HG02678 (cell line): ENCODE measurements around the gene MYO16.
A peak's percentile ranks its signal among the peaks of the same experiment; 100 is the strongest.
"Not testable (repeated sequence)": the region's sequence is repeated elsewhere in the genome, so short reads cannot be mapped to it uniquely, and the experiment has no call there.

Source experiments
- ATAC-seq: cut with Tn5 transposase; IDR thresholded peaks from one replicate; pipeline ENCODE4 v1.9.1; 2021; ENCODE audit warnings: mild to moderate bottlenecking, moderate library complexity; ENCODE audit not compliant: unreplicated experiment

Gene MYO16

GRCh38 chr13:108860418-108860817, 231.0 kb downstream of the MYO16 start:
- ATAC-seq, result no peak

GRCh38 chr13:108877300-108877699, 247.9 kb downstream of the MYO16 start:
- ATAC-seq, result no peak

GRCh38 chr13:108878732-108879131, 249.3 kb downstream of the MYO16 start:
- ATAC-seq, result no peak

- ATAC-seq, result no peak
Measured at GRCh38 chr13:108889324-108889984, 260.0 kb downstream of the MYO16 start.

GRCh38 chr13:108895220-108895704, 265.9 kb downstream of the MYO16 start:
- peak; percentile 34 for ATAC-seq

DNA sequence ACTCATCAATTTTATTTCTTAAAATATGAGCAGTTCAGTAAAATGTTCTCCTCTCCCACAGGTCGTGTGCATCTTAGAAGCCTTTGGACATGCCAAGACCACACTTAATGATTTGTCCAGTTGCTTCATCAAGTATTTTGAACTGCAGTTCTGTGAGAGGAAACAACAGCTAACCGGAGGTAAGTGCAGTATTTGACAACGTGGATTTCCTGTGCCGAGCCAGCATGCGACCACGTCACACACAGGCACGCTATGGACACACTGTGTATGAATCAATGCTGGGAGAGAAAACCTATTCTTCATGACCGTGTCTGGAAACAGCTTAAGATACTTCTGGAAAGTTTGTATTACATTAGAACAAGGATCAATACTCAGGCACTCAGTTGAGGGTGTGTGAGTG, 268.5 kb downstream of the MYO16 start:
- ATAC-seq, result peak; percentile 53

DNA sequence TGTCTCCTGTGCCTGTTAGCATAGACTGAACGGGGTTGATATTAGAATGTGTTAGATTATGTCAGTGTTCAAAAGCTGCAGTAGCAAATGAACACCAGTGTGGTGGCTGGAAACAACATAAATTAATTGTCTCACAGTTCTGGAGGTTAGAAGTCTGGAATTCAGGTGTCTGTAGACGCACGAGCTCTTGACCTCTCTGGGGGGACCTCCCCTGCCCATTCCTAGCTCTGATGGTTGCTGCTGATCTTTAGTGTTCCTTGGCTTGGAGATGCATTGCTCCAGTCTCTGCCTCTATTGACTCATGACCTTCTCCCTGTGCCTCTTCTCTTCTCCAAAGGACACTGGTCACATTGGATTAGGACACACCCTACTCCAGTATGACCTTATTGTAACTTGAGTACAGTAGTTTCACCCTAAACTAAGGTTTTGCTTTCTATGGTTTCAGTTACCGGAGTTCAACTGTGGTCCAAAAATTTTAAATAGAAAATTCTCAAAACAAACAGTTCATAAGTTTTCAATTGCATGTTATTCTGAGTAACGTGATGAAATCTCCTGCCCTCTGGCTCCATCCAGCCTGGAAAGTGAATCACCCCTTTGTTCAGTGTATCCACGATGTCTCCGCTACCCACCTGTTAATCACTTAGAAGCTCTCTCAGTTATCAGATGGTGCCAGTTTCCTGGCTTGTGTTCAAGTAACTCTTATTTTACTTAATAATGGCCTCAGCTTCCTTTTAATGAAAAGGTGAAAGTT, 273.2 kb downstream of the MYO16 start:
- no peak for ATAC-seq

DNA sequence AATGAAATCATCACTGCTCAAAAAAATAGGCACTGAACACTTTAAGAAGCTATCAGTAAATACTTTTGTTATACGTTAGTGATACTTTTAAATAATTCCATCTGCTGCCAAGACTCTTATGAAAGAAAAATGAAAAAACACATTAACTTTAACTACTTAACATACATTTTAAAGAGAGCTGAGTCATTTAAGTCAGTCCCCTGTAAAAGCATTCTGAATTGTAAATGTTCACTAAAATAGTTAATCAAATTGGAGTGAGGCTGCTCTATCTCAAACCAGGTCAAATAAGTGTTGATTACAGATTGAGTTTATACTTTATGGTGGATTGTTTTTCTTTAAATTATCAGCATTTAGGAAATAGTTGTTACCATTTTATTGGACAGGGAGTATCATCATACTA, 274.2 kb downstream of the MYO16 start:
- no peak for ATAC-seq

DNA sequence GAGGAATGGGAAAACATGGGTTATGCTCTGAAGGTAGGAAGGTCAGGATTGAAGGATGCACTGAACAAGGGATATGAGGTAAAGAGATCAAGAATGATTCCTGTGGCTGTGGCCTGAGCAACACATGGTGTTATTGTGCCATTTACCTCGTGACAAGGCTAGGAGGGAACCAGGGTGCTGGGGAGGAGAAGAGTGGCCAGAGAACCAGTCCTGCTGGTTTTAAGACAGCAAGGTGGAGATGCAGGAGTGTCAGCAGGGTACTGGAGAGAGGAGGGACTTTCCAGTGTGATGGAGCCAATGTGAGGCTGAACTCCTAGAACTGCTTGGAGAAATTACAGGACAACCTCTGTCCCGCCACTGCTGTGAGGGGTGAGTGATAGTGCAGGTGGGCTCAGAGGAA, 282.4 kb downstream of the MYO16 start:
- ATAC-seq, result no peak

DNA sequence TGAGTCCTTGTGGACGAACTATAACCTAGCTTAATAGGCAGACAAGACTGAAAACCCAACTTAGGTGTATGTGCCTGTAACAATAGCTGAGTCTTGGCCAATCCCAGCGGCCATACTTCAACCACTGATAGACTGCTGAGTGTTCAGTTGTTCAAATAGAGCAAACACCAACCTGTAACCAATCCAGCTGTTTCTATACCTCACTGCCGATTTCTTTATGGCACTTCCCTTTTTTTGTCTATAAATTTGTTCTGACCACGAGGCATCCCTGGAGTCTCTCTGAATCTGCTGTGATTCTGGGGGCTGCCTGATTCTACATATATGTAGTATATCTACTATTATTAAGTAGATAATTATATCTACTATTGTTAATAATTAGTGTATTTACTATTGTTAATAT, 284.3 kb downstream of the MYO16 start:
- ATAC-seq, result not testable (repeated sequence)

GRCh38 chr13:108915095-108915633, 285.8 kb downstream of the MYO16 start:
- ATAC-seq, result no peak

- ATAC-seq, result peak; percentile 94
Measured at GRCh38 chr13:108915634-108916512, 286.5 kb downstream of the MYO16 start.

- no peak for ATAC-seq
Measured at GRCh38 chr13:108917581-108917980, 288.2 kb downstream of the MYO16 start.

GRCh38 chr13:108919036-108919907, 289.9 kb downstream of the MYO16 start:
- no peak for ATAC-seq

DNA sequence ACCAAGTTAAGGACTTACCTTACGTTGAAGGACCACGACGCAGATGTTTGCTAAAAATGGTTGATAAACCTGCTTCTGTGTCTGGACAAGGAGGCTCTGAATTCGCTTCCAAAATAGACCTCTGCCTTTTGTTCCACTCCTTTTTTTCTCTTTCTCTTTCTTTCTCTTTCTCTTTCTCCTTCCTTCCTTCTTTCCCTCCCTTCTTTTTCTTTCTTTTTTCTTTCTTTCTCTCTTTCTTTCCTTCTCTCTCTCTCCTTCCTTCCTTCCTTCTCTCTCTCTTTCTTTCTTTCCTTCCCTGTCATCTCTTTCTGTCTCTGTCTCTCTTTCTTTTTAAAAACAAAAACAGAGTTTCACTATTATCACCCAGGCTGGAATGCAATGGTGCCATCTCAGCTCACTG, 290.7 kb downstream of the MYO16 start:
- no peak for ATAC-seq

- no peak for ATAC-seq
Measured at GRCh38 chr13:108921238-108921637, 291.8 kb downstream of the MYO16 start.

DNA sequence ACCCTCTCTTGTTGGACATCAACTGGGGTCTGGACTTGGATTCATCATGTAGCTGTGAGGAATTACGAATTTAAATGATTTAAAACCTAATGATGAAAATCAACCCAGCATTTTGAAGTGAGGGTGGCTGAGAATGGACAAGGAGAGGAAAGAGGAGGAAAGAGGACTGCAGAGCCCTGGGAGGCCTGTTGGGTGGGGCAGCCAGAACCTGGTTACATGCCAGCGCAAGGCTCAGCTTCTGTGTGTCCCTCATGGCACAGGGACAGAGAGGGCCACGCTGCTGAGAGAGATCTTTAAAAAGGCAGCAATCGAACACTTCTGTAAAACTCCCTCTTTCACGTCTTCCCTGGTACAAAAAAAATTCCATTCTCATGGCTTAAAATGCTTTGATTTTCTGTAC, 292.7 kb downstream of the MYO16 start:
- ATAC-seq, result no peak

DNA sequence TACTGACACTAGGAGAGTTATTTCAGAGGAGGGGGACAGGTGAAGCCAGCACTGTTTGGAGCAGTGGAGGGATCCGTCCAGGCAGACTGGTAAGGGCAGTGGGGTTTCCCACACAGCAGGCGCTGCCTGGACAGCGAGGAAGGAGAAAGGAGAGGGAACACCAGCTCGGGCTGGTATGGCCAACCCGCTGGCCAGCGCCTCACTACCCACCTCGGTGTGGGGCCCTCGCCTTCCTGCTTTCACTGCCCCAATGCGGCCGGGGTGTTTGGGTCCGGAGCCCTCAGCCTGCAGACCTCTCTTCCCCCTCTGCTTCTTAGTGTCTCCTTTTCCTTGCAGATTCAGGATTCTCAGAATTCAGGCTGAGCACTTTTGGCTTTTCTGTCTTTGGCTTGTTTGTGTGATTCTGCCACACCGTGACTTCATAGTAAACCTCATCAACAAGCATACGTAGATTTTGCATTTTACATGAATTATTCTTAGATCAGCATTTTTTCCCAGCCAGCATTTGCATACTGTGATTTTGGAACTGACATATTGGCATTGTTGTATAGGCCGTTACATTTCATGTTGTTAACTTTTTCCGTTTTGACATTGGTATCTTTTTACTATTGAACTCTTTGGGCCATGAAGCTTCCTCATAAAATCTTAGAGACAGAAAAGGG, 294.1 kb downstream of the MYO16 start:
- ATAC-seq, result no peak

DNA sequence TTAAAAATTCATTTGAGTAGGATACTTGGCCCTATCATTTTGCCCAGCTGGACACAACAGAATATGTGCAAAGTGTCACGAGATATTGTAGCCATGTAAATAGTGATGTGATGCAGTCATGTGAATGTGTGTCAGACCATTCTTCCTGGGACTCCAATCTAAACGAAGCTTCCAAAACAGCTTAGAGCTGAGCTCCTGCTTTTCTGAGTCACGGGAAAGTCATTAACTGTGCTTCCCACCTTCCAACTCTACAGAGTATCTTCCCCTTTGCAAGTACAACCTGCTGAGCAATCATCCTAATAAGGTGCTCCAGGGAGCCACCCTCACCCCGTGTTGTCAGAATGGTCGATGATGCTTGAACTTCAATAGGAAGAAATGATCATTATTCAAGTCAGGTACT, 294.7 kb downstream of the MYO16 start:
- ATAC-seq, result no peak

GRCh38 chr13:108924541-108924940, 295.1 kb downstream of the MYO16 start:
- ATAC-seq, result no peak
